OCI-LY7 (cell line): ENCODE data around the gene CETP.

ENCODE experiments used
- EZH2phosphoT487 ChIP-seq: fragments of 200-600 bp; sonication (generic); IDR thresholded peaks from 2 replicates; pipeline ENCODE4 v1.6.1; 2018; ENCODE audit warnings: low read depth, borderline replicate concordance, mild to moderate bottlenecking, mixed run types, antibody characterized with exemption, low read length, moderate library complexity, mixed read lengths
- TF ChIP-seq, protein P1 (sequence below): fragments of 200-600 bp; sonication (generic); conservative IDR thresholded peaks from 2 replicates; pipeline ENCODE4 v1.5.1; 2014; ENCODE audit warnings: mild to moderate bottlenecking, antibody characterized with exemption, low read length, moderate library complexity, mixed read lengths

GRCh38 chr16:56943761-56944375, 17.9 kb upstream of the CETP start:
- no peak for TF ChIP-seq EZH2phosphoT487
- TF ChIP-seq, protein P1, sequence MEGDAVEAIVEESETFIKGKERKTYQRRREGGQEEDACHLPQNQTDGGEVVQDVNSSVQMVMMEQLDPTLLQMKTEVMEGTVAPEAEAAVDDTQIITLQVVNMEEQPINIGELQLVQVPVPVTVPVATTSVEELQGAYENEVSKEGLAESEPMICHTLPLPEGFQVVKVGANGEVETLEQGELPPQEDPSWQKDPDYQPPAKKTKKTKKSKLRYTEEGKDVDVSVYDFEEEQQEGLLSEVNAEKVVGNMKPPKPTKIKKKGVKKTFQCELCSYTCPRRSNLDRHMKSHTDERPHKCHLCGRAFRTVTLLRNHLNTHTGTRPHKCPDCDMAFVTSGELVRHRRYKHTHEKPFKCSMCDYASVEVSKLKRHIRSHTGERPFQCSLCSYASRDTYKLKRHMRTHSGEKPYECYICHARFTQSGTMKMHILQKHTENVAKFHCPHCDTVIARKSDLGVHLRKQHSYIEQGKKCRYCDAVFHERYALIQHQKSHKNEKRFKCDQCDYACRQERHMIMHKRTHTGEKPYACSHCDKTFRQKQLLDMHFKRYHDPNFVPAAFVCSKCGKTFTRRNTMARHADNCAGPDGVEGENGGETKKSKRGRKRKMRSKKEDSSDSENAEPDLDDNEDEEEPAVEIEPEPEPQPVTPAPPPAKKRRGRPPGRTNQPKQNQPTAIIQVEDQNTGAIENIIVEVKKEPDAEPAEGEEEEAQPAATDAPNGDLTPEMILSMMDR = no peak
